HG03066 (cell line): ENCODE measurements around the gene DNAH1.

ENCODE experiments used
- ATAC-seq: cut with Tn5 transposase; IDR thresholded peaks from one replicate; pipeline ENCODE4 v1.9.1; 2021; ENCODE audit warnings: low read depth; ENCODE audit not compliant: unreplicated experiment

The DNAH1 gene

DNA sequence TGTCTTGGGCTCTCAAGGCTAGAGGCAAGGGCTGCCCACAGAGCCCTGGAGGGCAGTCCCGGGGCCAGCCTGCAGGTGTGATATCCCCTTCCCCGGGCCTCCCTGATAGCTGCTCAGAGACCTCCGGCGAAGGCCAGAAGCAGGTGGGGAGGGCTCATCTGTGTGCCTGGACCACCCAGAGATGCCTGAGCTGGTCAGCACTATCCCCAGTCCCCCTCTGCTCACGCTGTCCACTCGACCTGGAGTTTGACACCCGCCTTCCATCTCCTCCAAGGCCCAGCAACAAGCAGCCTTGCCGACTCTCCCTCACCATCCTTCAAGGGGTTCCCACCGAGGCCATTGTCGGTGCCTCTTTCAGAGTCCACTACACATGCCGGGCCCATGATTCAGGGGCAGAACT lies 39.4 kb downstream of the DNAH1 start:
- no peak for ATAC-seq

DNA sequence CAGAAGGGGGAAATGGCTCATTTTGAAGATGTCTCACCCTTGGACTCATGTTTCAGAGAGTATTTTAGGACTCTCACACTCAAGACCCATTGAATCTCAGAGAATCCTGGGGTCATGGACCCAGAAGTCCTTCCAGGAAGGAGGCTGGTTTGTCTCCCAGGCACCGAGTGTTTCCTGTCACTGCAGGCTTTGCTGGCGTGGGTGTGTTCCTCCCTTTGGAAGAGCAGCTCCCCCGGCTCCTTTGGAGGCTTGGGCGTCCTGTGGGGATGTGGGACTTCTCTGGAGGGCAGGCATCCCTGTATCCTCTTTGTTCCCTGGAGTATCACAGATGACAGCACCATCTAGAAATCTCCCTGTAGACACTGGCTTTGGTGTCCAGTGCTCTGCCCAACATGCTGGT lies 40.0 kb downstream of the DNAH1 start:
- ATAC-seq, result no peak

DNA sequence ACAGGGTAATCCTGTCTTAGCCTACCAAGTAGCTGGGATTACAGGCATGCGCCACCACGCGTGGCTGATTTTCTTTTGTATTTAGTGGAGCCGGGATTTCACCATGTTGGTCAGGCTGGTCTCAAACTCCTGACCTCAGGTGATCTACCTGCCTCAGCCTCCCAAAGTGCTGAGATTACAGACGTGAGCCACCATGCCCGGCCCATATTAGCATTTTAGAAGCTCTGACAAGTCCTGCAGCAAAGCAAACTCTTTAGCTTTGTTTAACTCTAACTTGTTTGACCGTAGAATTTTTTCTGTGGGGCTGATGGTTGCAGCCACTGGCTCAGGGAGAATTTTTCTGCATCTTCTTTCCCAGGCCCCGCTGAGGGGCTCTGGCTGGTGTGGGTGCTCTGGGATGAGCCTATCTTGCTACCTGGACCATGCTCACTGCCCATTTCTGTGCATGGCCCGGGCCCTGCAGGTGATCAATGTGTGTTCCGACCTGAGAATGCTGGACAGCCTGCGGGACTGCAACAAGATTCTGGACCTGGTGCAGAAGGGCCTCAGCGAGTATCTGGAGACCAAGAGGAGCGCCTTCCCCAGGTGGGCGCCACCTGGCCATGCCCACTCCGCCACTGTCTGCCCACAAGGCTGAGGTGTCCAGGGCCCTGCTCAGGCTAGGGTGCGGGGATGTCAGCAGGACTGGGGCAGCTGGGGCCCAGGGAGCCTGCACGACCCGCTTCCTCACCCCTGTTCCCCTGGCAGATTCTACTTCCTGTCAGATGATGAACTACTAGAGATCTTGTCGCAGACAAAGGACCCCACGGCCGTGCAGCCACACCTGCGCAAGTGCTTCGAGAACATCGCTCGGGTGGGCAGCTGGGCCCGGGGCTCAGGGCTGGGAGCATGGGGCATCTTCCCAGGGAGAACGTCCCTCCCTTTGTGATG lies 41.3 kb downstream of the DNAH1 start:
- ATAC-seq, result no peak

DNA sequence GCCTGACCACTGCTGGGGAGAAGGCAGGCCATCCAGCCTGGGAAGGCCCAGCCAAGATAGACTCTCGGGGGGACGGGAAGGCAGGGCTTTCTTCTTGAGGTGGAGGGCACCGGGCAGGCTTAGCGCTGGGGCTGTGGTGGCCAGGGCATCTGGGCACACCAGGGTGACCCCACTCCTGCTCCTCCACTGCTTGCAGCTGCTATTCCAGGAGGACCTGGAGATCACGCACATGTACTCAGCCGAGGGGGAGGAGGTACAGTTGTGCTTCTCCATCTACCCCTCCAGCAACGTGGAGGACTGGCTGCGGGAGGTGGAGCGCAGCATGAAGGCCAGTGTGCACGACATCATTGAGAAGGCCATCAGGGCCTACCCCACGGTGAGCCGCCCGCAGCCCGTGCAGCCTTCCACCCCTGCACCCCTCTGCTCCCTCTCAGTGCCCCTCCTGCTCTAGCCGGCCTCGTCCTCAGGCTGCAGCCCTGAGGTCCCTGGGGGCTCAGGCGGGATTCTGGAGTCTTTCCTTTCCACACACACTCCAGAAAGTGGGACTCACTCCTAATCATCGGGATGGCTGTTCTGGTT lies 42.3 kb downstream of the DNAH1 start:
- ATAC-seq, result no peak

DNA sequence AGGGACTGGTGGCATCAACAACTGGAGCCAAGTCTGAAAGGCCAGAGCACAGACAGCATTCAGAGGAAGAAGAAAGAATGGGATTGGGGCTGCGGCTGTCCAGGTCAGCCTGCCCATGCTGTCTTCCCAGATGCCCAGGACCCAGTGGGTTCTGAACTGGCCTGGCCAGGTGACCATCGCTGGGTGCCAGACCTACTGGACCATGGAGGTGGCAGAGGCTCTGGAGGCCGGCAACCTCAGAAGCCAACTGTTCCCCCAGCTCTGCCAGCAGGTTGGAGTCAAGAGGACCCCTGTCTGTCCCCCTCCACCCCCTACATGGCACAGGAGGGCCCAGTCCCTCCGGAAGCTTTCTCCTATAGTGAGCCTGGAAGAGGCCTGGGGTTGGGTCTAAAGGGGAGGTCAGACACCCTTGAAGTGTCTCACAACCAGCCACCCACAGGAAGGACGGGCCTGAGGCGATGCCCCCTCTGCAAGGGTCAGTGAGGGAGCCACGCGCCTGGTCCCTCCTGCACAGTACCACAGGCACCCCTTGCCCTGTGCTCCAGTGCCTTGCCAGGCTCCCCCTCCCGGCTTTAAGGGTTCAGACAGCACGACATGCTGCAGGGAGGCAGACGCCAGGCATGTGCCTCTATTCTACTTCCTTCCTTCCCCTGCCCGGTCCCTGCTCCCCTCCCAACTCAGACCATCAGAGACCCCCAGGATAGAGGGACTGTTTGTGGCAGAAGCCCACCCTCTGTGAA lies 43.2 kb downstream of the DNAH1 start:
- ATAC-seq, result no peak

DNA sequence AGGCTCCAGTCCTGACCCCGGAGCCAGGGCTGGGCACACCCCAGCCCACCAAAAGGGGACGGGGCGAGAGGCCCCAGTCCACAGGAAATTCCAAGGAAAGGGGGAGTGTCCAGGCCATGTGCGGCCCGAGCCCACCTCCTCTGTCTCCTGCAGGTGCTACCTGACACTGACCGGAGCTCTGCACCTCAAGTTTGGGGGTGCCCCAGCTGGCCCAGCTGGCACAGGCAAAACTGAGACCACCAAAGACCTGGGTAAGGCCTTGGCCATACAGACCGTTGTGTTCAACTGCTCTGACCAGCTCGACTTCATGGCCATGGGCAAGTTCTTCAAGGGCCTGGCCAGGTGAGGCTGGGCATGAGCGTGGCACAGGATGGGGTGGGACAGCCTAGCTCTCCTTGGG lies 44.9 kb downstream of the DNAH1 start:
- no peak for ATAC-seq

DNA sequence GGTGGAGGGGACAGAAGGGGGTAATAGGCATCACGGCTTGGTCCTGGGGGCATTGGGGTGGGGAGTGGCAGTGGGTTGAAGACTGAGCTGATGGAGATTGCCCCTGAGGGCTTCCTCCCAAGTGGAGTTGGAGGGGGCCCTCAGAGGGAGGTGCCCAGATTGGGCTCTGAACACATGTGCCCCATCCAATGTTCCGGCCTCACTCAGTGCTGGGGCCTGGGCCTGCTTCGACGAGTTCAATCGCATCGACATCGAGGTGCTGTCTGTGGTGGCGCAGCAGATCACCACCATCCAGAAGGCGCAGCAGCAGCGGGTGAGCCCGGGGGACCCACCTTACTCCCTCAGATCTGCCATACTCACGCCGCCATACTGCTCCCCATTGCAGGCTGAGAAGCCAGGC lies 45.3 kb downstream of the DNAH1 start:
- ATAC-seq, result no peak

DNA sequence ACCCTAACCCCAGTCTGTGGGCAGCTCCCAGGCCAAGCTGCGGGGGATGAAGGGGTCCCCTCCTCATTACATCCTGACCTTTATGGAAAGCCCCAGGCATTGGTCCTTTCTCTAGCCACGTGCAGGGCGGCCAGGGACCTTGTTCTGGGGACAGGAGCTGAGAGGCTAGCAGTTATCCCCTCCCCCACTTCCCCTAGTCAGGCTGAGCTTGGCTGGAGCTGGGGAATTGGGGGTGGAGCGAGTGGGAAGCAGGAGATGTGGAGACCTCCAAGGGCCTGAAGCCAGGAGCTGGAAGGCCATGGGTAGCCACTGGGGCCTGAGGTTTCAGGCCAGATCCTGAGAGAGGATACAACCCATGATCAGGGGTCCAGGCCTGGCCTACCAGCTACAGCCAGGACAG lies 45.8 kb downstream of the DNAH1 start:
- ATAC-seq, result no peak

DNA sequence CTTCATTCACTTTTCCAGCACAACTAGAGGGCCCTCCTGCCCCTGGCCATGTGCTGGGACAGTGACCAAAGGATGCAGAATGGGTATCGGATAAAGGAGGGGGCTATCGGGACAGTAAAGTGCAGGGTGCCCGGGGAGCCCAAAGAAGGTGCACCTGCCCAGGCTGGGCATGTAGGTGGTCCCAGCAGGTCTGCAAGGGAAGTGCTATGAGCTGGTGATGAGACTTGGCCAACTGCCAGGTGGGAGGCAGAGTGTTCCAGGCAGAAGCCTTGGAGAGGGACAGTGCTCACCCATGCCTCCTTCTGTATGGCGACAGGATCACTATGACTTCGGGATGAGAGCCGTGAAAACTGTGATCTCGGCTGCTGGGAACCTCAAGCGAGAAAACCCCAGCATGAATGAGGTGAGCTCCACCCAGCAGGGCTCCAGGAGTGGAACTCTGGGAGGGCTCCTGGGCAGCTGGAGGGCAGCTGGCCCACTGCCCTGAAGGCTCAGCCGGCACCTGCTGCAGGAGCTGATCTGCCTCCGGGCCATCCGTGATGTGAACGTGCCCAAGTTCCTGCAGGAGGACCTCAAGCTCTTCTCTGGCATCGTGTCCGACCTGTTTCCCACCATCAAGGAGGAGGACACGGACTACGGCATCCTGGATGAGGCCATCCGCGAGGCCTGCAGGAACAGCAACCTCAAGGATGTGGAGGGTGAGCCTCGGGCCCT lies 48.4 kb downstream of the DNAH1 start:
- ATAC-seq, result no peak

DNA sequence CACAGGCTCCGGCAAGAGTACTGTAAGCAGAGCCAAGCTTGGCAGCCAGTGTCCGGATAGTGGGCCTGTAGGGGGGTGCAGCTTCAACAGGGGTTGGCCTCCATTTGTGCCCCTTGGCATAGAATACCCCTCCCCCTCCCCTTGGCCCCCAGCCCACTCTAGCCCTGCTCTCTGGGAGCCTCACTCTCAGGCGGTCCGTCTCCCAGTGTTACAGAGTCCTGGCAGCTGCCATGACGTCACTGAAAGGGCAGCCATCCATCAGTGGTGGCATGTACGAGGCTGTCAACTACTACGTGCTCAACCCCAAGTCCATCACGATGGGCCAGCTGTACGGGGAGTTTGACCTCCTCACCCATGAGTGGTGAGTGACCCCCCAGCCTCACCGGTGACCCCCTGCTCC lies 50.4 kb downstream of the DNAH1 start:
- no peak for ATAC-seq

DNA sequence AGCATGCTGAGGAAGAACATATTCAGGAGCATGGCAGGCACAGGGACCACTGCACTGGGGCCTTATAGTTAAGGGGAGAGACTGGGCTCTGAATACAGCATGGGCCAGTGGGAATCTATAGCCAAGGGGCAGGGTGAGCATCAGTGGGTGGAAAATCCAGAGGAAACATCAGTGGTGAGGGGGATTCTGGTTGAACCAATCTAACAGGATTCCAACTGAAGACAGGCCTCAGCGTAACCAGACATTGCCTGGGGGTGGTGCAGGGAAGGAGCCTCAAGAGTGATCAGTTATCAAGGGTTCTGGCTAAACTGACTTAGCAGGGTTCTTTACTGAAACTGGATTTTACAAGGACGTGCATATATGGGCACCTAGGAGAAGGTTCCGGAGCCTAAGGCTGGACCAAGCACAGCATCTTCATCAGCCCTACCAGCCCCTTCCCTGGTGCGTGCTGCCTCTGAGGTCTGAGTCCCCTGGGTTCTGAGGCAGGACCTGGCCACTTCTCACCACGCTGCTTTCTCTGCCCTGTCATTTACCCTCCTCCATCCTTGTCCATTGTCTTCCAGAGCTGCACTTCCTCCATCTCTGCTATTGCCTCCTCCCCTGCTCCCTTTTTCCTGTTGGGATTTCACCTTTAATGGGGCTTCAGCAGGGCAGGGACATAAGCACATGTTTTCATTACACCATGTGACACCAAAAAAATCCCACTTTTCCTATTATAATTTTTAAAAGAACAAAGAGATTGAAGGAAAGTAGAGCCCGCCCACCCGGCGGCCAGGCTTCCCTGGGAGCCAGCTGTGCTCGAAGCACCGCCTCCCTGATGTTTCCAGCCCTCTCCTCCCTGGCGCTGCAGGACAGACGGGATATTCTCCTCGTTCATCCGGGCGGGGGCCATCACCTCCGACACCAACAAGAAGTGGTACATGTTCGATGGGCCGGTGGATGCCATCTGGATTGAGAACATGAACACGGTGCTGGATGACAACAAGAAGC lies 52.1 kb downstream of the DNAH1 start:
- ATAC-seq, result no peak

DNA sequence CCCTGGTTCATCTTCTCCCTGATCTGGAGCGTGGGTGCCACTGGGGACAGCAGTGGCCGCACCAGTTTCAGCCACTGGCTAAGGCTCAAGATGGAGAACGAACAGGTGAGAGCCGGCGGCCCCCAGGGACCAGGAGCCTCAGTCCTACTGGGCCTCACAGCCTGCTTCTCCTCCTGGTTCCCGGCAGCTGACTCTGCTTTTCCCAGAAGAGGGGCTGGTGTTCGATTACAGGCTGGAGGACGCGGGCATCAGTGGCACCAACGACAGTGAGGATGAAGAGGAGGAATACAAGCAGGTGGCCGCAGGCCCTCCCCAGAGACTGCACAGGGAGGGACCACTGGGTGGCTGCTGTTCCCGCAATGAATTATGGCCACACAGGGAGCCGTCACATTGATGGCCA lies 54.4 kb downstream of the DNAH1 start:
- no peak for ATAC-seq

DNA sequence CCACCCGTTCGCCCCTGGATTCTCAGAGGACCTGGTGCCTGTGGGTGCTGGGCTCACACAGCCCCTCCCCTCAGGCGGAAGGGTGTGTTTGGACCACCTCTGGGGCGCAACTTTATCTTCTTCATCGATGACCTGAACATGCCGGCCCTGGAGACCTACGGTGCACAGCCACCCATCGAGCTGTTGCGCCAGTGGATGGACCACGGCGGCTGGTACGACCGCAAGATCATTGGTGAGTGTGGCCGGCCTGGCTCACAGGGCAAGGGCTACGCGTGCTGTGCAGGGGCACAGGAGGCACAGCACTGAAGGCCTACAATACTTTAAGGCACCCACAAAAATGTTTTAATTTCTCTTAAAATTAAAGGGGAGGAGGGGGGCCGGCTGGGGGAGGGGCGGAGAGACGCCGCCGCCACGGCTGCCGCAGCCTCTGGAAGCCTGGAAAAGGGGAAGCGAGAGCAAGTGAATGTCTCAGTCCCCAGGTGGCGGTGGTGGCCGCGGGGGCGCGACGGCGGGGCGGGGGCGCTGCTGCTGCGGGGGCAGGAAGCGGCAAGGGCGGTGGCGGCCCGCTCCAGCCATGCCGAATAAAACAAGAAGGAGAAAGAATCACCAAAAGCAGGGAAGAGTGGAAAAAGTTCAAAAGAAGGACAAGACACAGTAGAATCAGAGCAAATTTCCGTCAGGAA lies 56.8 kb downstream of the DNAH1 start:
- ATAC-seq, result no peak

DNA sequence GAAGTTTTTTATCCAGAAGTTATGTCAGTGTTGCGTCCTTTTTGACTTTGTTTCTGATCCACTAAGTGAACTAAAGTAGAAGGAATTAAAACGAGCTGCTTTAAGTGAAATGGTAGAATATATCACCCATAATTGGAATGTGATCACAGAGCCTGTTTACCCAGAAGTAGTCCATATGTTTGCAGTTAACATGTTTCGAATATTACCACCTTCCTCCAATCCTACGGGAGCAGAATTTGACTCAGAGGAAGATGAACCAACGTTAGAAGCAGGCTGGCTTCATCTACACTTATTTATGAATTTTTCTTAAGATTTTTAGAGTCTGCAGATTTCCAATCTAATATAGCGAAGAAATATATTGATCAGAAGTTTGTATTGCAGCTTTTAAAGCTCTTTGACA lies 57.6 kb downstream of the DNAH1 start:
- ATAC-seq, result no peak

DNA sequence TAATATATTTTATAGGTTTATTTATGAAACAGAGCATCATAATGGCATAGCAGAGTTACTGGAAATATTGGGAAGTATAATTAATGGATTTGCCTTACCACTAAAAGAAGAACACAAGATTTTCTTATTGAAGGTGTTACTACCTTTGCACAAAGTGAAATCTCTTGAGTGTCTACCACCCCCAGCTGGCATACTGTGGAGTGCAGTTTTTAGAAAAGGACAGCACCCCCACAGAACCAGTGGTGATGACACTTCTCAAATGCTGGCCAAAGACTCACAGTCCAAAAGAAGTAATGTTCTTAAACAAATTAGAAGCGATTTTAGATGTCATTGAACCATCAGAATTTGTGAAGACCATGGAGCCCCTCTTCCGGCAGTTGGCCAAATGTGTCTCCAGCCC lies 58.1 kb downstream of the DNAH1 start:
- no peak for ATAC-seq

DNA sequence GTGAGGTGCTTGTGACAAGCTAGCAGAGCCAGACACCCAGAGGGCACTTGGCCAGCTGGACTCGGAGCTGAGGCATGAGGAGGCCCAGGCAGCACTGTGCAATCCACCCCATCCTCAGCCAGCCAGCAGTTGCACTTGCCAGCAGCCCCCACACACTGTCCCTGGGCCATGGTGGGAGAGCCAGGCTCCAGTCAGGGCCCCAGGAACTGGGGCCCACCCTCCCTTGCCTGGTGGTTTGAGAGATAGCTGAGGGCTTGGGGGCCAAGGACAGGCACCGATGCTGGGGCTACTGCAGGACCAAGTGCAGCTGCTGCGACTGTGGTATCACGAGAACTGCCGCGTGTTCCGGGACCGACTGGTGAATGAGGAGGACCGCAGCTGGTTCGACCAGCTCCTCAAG lies 63.5 kb downstream of the DNAH1 start:
- no peak for ATAC-seq

DNA sequence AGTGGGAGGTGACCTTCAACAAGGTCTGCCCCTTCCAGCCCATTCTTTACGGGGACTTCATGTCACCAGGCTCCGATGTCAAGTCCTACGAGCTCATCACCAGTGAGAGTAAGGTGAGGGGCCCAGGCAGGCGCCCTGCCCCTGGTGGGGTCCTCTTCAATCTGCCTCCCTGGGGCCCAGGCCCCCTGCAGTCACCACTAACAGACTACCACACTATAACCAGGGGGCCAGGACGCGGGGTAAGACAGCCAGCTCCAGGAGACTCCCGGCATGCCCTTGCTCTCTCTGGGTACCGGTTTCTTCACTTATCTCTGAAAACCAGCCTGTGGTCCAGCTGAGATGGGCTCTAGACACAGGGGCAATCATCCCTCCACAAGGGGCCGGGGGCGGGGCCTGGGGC lies 63.9 kb downstream of the DNAH1 start:
- no peak for ATAC-seq

DNA sequence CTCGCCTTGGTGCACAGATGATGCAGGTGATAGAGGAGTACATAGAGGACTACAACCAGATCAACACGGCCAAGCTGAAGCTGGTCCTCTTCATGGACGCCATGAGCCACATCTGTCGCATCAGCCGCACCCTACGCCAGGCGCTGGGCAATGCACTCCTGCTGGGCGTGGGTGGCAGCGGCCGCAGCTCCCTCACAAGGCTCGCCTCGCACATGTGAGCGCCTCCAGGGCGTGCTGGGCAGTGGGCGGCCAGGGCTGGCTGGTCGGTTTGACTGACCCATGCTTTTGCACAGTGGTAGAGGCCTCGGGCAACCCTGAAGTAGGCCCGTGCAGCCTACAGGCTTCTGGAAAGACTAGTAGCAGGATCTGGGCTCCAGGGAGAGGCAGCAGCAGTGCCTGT lies 65.5 kb downstream of the DNAH1 start:
- no peak for ATAC-seq

DNA sequence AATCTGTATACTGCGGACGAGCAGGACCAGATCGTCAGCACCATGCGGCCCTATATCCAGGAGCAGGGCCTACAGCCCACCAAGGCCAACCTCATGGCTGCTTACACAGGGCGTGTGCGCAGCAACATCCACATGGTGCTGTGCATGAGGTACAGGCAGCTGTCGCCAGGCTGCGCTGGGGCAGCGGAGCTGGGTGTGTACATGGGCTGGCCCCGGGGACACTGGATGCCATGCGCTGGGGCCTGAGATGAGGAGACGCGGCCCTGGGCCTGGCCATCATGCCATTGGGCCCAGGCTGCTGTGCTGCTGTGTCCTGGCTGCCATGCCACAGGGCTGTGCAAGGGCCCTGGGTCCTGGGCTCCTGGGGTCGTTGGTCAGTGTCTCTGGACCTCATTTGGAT lies 67.3 kb downstream of the DNAH1 start:
- ATAC-seq, result no peak
